ENCODE results near the gene MED22.

GRCh38 chr9:133352635-133353340, 4.9 kb upstream of the MED22 start:
- TF ChIP-seq, protein P1, sequence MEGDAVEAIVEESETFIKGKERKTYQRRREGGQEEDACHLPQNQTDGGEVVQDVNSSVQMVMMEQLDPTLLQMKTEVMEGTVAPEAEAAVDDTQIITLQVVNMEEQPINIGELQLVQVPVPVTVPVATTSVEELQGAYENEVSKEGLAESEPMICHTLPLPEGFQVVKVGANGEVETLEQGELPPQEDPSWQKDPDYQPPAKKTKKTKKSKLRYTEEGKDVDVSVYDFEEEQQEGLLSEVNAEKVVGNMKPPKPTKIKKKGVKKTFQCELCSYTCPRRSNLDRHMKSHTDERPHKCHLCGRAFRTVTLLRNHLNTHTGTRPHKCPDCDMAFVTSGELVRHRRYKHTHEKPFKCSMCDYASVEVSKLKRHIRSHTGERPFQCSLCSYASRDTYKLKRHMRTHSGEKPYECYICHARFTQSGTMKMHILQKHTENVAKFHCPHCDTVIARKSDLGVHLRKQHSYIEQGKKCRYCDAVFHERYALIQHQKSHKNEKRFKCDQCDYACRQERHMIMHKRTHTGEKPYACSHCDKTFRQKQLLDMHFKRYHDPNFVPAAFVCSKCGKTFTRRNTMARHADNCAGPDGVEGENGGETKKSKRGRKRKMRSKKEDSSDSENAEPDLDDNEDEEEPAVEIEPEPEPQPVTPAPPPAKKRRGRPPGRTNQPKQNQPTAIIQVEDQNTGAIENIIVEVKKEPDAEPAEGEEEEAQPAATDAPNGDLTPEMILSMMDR (IDR thresholded peaks at IDR 0.05; ENCODE audit: low read depth, low read length, poor library complexity, severe bottlenecking): no peak
- no peak for TF ChIP-seq EZH2phosphoT487 (IDR thresholded peaks at IDR 0.05; ENCODE audit: borderline replicate concordance, low read length)

All from DOHH2 (cell line).